ENCODE data around the gene STAT3.
"Not testable (repeated sequence)": the region's sequence is repeated elsewhere in the genome, so short reads cannot be mapped to it uniquely, and the experiment has no call there.

DNA sequence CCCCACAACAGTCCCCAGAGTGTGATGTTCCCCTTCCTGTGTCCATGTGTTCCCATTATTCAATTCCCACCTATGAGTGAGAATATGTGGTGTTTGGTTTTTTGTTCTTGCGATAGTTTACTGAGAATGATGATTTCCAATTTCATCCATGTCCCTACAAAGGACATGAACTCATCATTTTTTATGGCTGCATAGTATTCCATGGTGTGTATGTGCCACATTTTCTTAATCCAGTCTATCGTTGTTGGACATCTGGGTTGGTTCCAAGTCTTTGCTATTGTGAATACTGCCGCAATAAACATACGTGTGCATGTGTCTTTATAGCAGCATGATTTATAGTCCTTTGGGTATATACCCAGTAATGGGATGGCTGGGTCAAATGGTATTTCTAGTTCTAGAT is 123.9 kb downstream of the STAT3 start:
- TF ChIP-seq, protein P1, sequence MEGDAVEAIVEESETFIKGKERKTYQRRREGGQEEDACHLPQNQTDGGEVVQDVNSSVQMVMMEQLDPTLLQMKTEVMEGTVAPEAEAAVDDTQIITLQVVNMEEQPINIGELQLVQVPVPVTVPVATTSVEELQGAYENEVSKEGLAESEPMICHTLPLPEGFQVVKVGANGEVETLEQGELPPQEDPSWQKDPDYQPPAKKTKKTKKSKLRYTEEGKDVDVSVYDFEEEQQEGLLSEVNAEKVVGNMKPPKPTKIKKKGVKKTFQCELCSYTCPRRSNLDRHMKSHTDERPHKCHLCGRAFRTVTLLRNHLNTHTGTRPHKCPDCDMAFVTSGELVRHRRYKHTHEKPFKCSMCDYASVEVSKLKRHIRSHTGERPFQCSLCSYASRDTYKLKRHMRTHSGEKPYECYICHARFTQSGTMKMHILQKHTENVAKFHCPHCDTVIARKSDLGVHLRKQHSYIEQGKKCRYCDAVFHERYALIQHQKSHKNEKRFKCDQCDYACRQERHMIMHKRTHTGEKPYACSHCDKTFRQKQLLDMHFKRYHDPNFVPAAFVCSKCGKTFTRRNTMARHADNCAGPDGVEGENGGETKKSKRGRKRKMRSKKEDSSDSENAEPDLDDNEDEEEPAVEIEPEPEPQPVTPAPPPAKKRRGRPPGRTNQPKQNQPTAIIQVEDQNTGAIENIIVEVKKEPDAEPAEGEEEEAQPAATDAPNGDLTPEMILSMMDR (IDR thresholded peaks at IDR 0.05; ENCODE audit: poor library complexity), result not testable (repeated sequence)
- TF ChIP-seq EZH2phosphoT487 (IDR thresholded peaks at IDR 0.05; ENCODE audit: low read depth, severe bottlenecking, unreplicated experiment); EZH2 (IDR thresholded peaks at IDR 0.05; ENCODE audit: borderline replicate concordance): not testable (repeated sequence)

Data from hepatocyte (in vitro differentiated cells).